ENCODE measurements around the gene F2RL3.
"Not testable (repeated sequence)": the region's sequence is repeated elsewhere in the genome, so short reads cannot be mapped to it uniquely, and the experiment has no call there.

F2RL3 gene

GRCh38 chr19:16927883-16928282 lies 39.1 kb downstream of the F2RL3 start:
- DNase-seq = no peak

- no peak for DNase-seq
Observed at GRCh38 chr19:16928351-16928750, 39.6 kb downstream of the F2RL3 start.

GRCh38 chr19:16928916-16929315 lies 40.1 kb downstream of the F2RL3 start:
- DNase-seq = no peak

DNA sequence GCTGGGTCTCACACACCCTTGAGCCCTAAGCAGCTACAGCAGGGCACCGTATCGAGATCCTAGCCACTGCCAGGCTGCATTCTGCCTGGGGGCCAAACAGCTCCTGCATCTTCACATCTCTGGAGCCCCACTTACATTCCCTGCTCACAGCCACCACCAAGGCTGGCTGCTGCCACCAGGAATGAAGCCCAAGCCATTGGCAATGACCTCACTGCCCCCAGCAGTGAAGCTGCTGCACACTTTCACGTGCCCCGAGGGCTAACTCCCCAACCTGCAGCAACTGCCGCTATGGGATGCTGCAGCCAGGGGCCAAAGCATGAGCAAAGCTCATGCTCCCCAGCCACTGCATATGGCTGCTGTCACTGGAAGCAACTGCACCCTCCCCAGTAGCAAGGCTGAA lies 42.0 kb downstream of the F2RL3 start:
- DNase-seq = no peak

GRCh38 chr19:16931306-16931705 lies 42.5 kb downstream of the F2RL3 start:
- no peak for DNase-seq

DNA sequence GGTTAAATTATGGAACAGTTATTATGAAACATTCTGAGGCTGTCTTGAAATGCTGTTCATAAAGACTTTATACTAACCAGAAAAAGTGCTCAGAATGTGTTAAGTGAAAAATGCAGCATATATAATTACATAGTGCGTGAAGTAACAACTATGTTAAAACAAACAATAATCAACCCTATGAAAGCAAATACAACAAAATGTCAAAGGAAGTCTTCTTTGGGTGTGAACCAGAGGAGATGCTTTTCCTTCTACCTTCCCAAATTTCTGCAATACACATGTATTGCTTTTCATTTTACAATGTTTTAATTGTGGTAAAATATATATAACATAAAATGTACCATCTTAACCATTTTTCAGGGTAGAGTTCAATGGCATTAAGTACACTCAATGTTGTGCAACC lies 45.7 kb downstream of the F2RL3 start:
- DNase-seq = no peak

DNA sequence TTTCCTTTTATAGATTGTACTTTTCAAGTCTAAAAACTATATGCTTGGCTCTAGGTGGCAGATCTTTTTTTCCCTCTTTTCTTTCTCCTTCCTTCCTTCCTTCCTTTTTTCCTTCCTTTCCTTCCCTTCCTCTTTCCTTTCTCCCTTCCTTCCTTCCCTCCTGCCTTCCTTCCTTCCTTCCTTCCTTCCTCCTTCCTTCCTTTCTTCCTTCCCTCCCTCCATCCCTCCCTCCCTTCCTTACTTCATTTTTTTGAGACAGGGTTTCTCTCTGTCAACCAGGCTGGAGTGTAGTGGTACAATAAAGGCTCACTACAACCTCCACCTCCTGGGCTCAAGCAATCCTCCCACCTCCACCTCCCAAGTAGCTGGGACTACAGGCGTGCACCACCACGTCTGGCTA lies 48.1 kb downstream of the F2RL3 start:
- no peak for DNase-seq

- not testable (repeated sequence) for DNase-seq
Observed at GRCh38 chr19:16937796-16938195, 49.0 kb downstream of the F2RL3 start.

DNA sequence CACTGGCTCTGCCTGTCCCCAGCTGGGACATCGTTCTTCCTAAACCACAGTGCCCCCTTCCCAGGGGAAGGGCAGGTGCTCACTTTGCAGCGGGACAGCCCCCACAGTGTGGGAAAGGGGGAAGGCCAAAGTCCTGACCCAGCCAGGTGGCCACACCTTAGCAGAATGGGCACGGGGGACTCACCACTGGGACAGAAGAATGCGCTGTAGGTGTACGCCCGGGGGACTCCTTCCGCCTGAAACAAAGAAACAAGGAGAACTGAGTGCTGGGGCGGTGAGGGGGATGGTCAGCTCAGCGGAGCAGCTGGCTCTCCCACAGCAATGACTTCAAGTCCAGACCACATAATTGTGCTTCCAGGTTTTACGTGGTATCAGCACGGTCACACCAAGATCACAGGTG lies 49.4 kb downstream of the F2RL3 start:
- no peak for DNase-seq

DNA sequence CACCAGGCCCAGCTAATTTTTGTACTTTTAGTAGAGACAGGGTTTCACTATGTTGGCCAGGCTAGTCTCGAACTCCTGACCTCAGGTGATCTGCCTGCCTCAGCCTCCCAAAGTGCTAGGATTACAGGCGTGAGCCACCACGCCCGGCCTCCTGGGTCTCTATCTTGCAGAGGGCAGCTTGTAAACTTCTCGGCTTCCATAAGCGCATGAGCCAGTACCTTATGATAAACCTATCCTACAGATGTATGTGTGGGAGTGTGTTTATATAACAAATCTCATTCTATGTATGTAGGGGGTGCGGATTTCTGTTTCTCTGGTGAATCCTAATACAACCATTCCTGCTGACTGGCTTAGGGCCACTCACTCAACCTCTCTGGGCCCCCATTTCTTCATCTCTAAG lies 51.3 kb downstream of the F2RL3 start:
- DNase-seq = not testable (repeated sequence)

DNA sequence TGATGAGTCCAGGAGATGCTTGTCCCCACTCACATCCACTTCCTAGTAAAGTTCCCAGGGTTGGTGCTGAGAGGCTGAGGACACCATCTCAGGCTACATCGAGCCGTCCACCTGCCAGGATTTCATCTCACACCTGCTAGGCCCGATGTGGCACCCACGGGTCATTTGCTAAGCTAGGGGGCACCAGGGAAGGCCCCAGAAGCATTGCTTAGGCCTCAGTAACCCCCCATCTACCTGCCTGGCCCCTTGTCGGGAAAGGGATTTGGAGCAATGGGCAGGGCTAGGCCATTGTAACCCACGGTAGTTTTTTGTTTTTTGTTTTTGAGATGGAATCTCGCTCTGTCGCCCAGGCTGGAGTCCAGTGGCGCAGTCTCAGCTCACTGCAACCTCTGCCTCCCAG lies 51.8 kb downstream of the F2RL3 start:
- no peak for DNase-seq

All from activated CD4-positive, alpha-beta T cell treated with anti-CD3 and anti-CD28 coated beads, Interleukin-2, amount 50 U/mL, for 16 hours (primary cell).